Activated naive CD4-positive, alpha-beta T cell treated with anti-CD3 and anti-CD28 coated beads, Interleukin-2, amount 50 U/mL, for 24 hours (primary cell): ENCODE data around the gene LRRC10B.
A peak's percentile ranks its signal among the peaks of the same experiment; 100 is the strongest.
"Not testable (repeated sequence)": the region's sequence is repeated elsewhere in the genome, so short reads cannot be mapped to it uniquely, and the experiment has no call there.

Experiments used
- H3K27ac Mint-ChIP-seq: one replicate; pipeline ENCODE4 v1.8.0; 2021; ENCODE audit warnings: mild to moderate bottlenecking, mixed read lengths
- H3K27me3 Mint-ChIP-seq: one replicate; pipeline ENCODE4 v1.8.0; 2021; ENCODE audit warnings: mixed read lengths
- H3K36me3 Mint-ChIP-seq: one replicate; pipeline ENCODE4 v1.8.0; 2021; ENCODE audit warnings: mixed read lengths
- H3K4me1 Mint-ChIP-seq: one replicate; pipeline ENCODE4 v1.8.0; 2021; ENCODE audit warnings: mixed read lengths
- H3K4me3 Mint-ChIP-seq: one replicate; pipeline ENCODE4 v1.8.0; 2021; ENCODE audit warnings: mild to moderate bottlenecking, mixed read lengths
- H3K9me3 Mint-ChIP-seq: one replicate; pipeline ENCODE4 v1.8.0; 2021; ENCODE audit warnings: mixed read lengths

LRRC10B gene

DNA sequence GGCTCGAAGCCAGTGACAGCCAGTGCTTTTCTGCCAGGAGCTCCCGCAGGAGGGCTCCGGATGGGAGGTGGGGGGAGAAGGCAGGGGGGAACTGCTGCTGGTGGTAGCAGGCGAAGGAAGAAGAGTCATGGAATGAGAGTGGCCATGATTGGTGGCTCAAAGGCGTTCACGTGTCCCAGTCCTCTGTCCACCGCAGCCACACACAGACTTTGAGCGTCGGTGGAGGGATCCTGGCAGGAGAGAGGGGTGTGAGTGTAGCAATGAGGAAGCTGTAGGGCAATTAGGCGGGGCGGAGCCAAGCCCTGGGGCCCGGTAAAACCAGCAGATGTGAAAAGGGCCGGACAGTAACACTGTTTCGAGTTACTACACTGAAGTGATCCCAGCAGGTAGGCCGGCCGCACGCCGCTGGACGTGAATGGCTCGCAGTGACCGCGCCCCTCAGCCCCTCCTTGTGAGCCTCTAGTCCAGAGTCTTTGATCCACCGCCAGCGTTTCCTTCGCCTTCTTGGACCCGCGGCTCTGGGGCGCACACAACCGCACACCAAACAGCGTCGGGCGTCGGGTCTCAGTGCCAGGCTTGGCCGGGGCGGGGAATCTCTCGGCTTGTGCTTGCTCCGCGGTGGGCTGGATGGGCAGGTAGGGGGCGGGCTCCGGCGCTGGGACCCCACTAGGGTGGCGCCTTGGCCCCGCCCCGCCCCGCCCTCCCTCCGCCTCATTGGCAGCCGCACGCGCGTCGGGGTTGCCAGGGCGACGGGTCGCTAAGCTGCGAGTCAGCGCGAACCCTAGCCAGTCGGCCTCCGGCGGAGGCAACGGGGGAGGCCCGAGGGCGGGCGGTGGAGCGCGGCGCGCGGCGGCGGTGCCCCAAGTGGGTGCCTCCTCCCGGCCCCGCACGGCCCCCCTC lies at the start of gene LRRC10B:
Gene LRRC10B, plus strand, starts transcription at position 788 of the 900 bp plus-strand sequence. CDS start 250 bp downstream, outside the sequence.
- H3K4me3 Mint-ChIP-seq: peak within 1 kb of the TSS; percentile 30
- peaks cover 6% of the 10 kb centered on the region for H3K4me1 Mint-ChIP-seq

GRCh38 chr11:61460474-61460881 lies 48.1 kb upstream of the LRRC10B start:
- H3K27me3 Mint-ChIP-seq: no peaks in the 10 kb centered on the region
- no peak overlapping the region for H3K27ac Mint-ChIP-seq
- peaks cover 14% of the 10 kb centered on the region for H3K36me3 Mint-ChIP-seq
- no peak overlapping the region for H3K4me3 Mint-ChIP-seq
- no peaks in the 10 kb centered on the region for H3K9me3 Mint-ChIP-seq
- peaks cover 4% of the 10 kb centered on the region for H3K4me1 Mint-ChIP-seq

More for the DNA sequence above, at the start of gene LRRC10B:
- no peaks in the 10 kb centered on the region for H3K36me3 Mint-ChIP-seq
- no peaks in the 10 kb centered on the region for H3K9me3 Mint-ChIP-seq
- peaks cover 25% of the 10 kb centered on the region for H3K27me3 Mint-ChIP-seq
- no peak within 1 kb of the TSS for H3K27ac Mint-ChIP-seq

DNA sequence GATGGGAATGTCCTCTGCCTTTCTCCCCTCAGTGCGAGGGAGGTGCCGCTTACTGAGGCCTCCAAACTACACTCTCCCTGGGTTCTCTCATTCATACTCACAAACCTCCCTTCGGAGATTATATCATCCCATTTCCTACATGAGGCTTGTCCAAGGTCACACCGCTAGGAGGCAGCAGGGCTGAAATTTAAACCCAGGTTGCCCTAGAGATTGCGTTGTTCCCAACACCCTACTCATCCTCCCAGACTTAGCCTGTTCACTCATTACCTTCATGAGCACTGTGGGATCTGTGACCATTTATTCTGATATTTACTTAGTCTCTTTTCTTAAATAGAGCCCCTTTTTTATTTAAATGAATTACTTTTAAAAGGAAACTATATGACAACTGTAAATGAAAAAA lies 47.6 kb upstream of the LRRC10B start:
- Mint-ChIP-seq H3K36me3 (peaks cover 12% of the 10 kb centered on the region), H3K27ac (no peak overlapping the region), H3K4me3 (no peak overlapping the region), H3K4me1 (no peaks in the 10 kb centered on the region), H3K9me3 (no peaks in the 10 kb centered on the region), H3K27me3 (no peaks in the 10 kb centered on the region)

GRCh38 chr11:61467602-61468001 lies 40.9 kb upstream of the LRRC10B start:
- H3K9me3 Mint-ChIP-seq, H3K4me3 Mint-ChIP-seq, H3K36me3 Mint-ChIP-seq, H3K27ac Mint-ChIP-seq, H3K27me3 Mint-ChIP-seq, H3K4me1 Mint-ChIP-seq: not testable (repeated sequence)

DNA sequence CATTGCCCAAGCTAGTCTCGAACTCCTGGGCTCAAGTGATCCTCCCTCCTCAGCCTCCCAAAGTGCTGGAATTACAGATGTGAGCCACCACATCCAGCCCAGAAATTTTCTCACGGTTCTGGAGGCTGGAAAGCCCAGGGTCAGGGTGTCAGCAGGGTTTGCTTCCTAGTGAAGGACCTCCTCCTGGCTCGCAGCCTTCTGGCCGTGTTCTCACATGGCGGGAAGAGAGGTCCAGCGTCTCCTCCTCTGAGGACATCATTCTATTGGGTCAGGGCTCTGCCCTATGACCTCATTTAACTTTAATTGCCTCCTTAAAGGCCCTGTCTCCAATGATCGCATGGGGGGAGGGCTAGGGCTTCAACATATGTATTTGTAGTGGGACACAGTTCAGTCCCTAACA lies 40.5 kb upstream of the LRRC10B start:
- H3K27me3 Mint-ChIP-seq: no peaks in the 10 kb centered on the region
- H3K4me3 Mint-ChIP-seq: no peak overlapping the region
- H3K27ac Mint-ChIP-seq: no peak overlapping the region
- H3K36me3 Mint-ChIP-seq: peaks cover 2% of the 10 kb centered on the region
- H3K9me3 Mint-ChIP-seq: no peaks in the 10 kb centered on the region
- peaks cover 9% of the 10 kb centered on the region for H3K4me1 Mint-ChIP-seq

DNA sequence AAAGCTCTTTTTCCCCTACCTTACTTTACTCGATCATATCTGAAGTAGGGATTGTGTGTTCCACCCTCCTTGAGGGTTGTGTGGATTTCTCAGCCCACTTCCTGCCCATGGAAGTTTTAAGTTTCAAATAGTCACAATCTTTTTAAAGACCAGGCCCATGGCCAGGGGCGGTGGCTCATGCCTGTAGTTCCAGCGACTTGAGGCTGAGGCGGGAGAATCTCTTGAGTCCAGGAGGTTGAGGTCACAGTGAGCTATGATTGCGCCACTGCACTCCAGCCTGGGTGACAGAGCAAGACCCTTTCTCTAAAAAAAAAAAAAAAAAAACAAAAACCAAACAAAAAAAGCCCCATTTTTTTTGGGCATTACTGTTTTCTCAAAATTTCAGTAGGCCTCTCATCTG lies 36.3 kb upstream of the LRRC10B start:
- H3K4me1 Mint-ChIP-seq: peaks cover 9% of the 10 kb centered on the region
- H3K4me3 Mint-ChIP-seq: no peak overlapping the region
- H3K36me3 Mint-ChIP-seq: peaks cover 8% of the 10 kb centered on the region
- H3K27ac Mint-ChIP-seq: no peak overlapping the region
- H3K9me3 Mint-ChIP-seq: no peaks in the 10 kb centered on the region
- no peaks in the 10 kb centered on the region for H3K27me3 Mint-ChIP-seq

DNA sequence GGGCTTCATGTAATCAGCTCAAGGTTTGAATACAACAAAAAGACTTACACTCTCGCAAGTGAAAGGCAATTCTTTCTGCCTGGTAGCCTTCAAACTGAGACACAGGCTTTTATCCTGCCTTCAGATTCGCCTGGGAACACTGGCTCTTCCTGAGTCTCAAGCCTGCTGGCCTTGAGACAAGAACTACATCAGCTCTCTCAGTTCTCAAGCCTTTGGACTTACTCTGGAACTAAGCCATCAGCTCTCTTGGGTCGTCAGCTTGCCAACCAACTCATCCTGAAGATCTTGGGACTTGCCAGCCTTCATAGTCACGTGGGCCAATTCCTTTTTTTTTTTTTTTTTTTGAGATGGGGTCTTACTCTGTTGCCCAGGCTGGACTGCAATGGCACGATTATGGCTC lies 35.7 kb upstream of the LRRC10B start:
- H3K4me1 Mint-ChIP-seq: peaks cover 5% of the 10 kb centered on the region
- no peaks in the 10 kb centered on the region for H3K27me3 Mint-ChIP-seq
- H3K9me3 Mint-ChIP-seq: no peaks in the 10 kb centered on the region
- H3K4me3 Mint-ChIP-seq: no peak overlapping the region
- H3K27ac Mint-ChIP-seq: no peak overlapping the region
- H3K36me3 Mint-ChIP-seq: peaks cover 8% of the 10 kb centered on the region

GRCh38 chr11:61473370-61474012 lies 35.1 kb upstream of the LRRC10B start:
- Mint-ChIP-seq H3K27me3 (no peaks in the 10 kb centered on the region), H3K27ac (no peak overlapping the region), H3K9me3 (no peaks in the 10 kb centered on the region), H3K4me3 (no peak overlapping the region), H3K36me3 (peaks cover 6% of the 10 kb centered on the region), H3K4me1 (peaks cover 5% of the 10 kb centered on the region)

GRCh38 chr11:61474013-61474643 lies 34.4 kb upstream of the LRRC10B start:
- Mint-ChIP-seq H3K4me3 (no peak overlapping the region), H3K27me3 (no peaks in the 10 kb centered on the region), H3K27ac (peak overlapping the region; percentile 4), H3K36me3 (peaks cover 6% of the 10 kb centered on the region), H3K9me3 (no peaks in the 10 kb centered on the region), H3K4me1 (peaks cover 5% of the 10 kb centered on the region)

- H3K9me3 Mint-ChIP-seq: no peaks in the 10 kb centered on the region
- peaks cover 6% of the 10 kb centered on the region for H3K36me3 Mint-ChIP-seq
- peaks cover 8% of the 10 kb centered on the region for H3K4me1 Mint-ChIP-seq
- H3K27me3 Mint-ChIP-seq: no peaks in the 10 kb centered on the region
- H3K27ac Mint-ChIP-seq: no peak overlapping the region
- no peak overlapping the region for H3K4me3 Mint-ChIP-seq
Observed at GRCh38 chr11:61475433-61475832, 33.1 kb upstream of the LRRC10B start.

GRCh38 chr11:61476371-61476770 lies 32.2 kb upstream of the LRRC10B start:
- H3K9me3 Mint-ChIP-seq: no peaks in the 10 kb centered on the region
- peaks cover 6% of the 10 kb centered on the region for H3K36me3 Mint-ChIP-seq
- no peak overlapping the region for H3K27ac Mint-ChIP-seq
- H3K4me1 Mint-ChIP-seq: peaks cover 11% of the 10 kb centered on the region
- H3K27me3 Mint-ChIP-seq: no peaks in the 10 kb centered on the region
- no peak overlapping the region for H3K4me3 Mint-ChIP-seq

GRCh38 chr11:61477126-61477525 lies 31.4 kb upstream of the LRRC10B start:
- Mint-ChIP-seq H3K4me1 (peaks cover 11% of the 10 kb centered on the region), H3K27ac (no peak overlapping the region), H3K36me3 (peaks cover 6% of the 10 kb centered on the region), H3K27me3 (no peaks in the 10 kb centered on the region), H3K4me3 (no peak overlapping the region), H3K9me3 (no peaks in the 10 kb centered on the region)

DNA sequence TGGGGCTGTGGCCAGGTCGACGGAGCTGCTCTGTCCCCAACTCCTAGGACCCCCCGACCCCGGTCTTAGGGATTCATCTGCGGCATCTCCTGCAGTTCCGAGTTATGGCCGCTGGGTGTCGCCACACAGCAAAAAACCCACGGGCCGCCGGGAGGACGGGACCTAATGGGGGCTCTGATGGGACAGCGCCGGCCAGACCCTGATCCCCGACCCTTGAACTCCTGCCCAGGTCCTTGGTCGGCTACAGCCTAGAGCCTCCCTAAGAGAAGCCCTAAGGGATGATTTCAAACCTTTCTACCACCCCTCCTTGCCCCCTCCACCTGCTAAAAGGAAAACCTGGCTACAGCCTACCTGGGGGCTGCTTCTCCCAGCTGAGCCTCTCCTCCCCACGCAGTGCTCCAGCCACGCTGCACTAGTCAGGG lies 30.8 kb upstream of the LRRC10B start:
- H3K27ac Mint-ChIP-seq: no peak overlapping the region
- peaks cover 11% of the 10 kb centered on the region for H3K4me1 Mint-ChIP-seq
- peaks cover 6% of the 10 kb centered on the region for H3K36me3 Mint-ChIP-seq
- no peaks in the 10 kb centered on the region for H3K9me3 Mint-ChIP-seq
- no peak overlapping the region for H3K4me3 Mint-ChIP-seq
- H3K27me3 Mint-ChIP-seq: no peaks in the 10 kb centered on the region

DNA sequence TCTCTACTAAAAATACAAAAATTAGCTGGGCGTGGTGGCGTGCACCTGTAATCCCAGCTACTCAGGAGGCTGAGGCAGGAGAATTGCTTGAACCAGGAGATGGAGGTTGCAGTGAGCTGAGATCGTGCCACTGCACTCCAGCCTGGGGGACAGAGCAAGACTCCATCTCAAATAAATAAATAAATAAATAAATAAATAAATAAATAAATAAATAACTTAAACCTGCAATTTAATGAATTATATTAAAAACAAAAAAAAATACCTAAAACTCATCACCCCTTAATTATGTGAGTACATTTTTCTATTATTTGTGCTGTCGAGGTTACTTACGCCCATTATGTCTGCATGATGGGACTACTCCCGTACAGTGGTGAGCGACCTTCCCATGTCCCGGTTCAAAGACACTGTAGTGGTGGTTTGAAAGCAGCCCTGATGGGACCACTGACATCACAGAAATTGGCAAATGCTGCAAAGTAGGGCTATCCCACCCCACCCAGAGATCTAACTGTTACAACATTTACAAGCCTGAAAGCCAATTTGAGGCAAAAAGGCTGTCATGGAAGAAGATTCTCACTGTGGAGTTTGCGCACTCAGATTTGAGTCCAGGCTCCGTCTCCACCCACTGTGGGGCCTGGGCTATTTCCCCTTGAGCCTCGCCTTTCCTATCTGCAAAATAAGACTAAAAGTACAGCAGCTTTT lies 29.0 kb upstream of the LRRC10B start:
- not testable (repeated sequence) for H3K9me3 Mint-ChIP-seq, H3K27me3 Mint-ChIP-seq, H3K36me3 Mint-ChIP-seq, H3K27ac Mint-ChIP-seq, H3K4me3 Mint-ChIP-seq
- peaks cover 11% of the 10 kb centered on the region for H3K4me1 Mint-ChIP-seq

DNA sequence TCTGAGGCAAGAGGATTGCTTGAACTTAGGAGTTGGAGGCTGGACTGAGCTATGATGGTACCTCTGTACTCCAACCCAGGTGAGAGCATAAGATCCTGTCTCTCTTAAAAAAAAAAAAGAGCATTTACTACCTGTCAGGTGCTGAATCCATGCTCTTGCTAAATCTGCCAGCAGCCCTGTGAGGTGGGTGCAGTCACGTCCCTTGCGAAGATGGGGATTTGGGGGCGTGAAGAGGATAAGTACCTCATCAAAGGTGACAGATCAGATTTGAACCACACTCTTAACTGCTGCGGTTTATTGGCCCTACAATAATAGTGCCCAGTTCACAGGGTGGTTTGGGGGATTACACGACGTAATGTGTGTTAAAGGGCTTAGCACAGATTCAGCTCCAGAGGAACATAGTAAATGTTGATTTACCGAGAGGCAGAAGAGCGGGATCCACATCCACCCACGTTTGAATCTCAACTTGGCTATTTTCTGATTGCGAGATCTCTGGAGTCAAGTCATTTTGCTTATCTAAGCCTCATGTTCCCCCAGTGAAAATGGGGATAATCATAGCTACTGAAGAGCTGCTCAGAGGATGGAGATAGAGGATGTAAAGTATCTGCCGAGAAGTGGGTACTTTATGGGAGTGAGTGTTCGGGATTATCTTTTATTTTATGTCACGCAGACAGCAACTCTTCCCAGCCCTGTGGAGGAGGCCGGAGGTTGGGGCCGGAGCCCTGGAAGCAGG lies 28.1 kb upstream of the LRRC10B start:
- Mint-ChIP-seq H3K27me3 (peaks cover 2% of the 10 kb centered on the region), H3K36me3 (no peaks in the 10 kb centered on the region), H3K9me3 (no peaks in the 10 kb centered on the region), H3K27ac (no peak overlapping the region), H3K4me1 (peaks cover 11% of the 10 kb centered on the region), H3K4me3 (no peak overlapping the region)
